NCI-H82 treated with DMSO at 0.1 percent for 48 hours (cell line): ENCODE measurements around the gene SLC7A6OS.

Source experiments
- DNase-seq: peaks from one replicate; lab custom pipeline; 2025; ENCODE audit not compliant: unreplicated experiment; lab: John Stamatoyannopoulos, UW

SLC7A6OS gene

DNA sequence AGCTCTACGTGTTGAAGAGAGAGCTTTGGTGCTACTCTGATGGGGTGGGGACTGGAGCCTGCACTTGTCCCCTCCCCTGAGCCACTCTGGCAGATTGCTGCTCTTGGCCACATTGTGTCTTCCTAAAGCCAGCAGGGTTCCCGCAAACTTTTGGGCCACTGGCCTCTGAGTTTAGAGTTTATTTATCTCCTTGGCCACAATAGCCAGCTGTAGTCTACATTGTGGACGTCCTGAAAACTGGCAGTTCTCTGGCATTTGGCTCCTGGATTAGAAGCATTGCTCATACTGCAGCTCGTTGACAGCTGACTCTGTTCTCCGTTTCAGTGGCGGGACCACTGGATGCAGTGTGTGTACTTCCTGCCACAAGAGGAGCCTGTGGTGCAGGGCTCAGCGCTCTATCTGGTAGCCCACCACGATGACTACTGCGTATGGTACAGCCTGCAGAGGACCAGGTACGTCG lies 34.6 kb upstream of the SLC7A6OS start:
- no peak for DNase-seq

DNA sequence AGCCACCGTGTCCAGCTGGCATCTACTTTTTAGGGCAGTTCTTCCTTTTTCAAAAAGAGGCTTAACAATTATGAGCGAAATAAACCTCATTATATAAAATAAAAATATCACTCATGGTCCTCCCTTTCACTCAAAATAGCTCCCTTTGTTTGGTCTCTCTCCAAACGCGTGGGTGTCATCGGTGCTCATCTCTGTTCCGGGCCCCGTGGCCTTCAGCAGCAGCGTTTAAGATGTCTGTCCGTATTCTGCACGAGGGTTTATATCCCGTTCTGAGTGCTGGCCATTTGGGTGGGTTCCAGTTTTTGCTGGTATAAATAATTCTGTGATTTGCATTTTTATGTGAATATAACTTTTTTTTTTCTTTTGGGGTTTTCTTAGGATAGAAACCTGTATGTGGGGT lies 33.5 kb upstream of the SLC7A6OS start:
- DNase-seq, result no peak

DNA sequence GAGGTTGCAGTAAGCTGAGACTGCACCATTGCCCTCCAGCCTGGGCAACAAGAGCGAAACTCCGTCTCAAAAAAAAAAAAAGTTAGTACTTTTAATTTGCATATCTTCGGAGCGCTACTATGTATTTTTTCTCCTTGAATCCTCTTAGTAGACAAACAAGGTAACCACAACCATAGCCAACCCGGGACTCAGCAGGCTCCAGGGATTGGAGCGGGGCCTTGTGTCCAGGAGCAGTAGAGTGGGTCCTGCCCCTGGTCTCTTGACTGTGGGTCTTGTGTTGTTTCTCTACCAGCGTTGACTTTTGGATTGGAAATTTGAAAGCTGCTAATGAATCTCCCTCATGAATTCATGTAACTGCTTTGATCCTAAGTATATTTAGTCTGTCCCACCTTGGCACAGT lies 32.4 kb upstream of the SLC7A6OS start:
- no peak for DNase-seq

DNA sequence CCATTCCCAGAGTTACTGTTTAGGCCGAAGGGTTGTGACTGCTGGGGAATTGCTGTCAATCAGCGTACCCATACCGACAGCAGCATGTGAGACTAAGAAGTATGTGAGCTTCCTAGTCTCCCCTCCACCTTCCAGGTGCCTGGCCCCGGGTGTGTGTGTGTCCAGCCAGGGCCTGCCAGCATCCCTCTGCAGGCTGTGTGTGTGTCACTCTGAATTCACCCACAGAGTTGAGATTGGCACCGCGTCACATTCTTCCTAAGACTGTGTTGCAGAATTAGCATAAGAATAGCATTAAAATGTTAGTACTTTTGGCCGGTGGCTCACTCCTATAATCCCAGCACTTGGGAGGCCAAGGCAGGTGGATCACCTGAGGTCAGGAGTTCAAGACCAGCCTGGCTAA lies 31.9 kb upstream of the SLC7A6OS start:
- no peak for DNase-seq

DNA sequence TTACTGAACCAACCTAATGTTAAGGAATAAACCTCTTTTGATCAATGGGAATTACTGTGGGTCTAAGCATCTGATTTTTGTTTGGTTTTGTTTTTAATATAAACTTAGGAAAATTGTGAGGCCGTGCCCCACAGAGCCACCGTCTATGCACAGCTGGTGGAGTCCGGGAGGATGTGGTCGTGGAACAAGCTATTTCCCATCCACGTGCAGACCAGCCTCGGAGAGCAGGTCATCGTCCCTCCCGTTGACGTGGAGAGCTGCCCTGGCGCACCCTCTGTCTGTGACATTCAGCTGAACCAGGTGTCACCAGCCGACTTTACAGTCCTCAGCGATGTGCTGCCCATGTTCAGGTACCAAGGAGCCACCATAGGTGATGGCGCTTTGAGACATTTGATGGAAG lies 28.5 kb upstream of the SLC7A6OS start:
- DNase-seq, result no peak

DNA sequence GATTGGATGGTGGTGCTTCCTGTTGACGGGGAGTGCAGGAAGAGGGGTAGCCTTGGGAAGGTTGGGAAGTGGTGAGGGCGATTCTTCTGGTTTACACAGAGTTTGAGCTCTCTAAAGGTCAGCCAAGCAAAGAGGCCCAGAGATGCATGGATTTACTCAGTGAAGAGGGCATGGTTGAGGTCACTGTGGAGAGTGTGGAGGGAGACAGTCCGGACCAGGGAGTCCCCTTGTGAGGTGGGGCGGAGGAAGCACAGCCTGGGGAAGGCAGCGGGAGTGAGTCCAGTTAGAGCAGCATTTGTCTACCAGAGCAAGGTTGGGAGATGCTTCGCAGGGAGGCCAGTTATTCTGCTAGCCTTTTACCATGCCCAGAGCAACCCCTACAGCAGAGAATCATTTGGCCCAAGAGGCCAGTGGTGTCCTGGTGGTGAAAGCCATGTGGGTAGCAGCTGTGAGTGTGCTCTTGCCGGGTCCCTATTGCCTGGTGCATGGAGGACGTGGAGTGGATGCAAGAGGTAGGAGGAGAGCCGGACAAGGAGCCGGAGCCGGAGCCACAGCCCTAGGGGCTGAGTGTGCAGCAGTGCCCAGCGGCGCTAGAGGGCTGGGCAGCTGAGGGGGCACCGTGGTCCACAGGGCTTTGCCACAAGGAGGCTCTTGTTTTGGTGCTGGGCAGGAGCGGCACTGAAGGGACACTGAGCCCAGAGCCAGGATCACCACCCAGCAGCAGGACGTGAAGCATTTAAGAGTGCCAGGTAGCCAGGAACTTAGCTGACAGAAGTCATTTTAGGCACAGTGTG lies 27.8 kb upstream of the SLC7A6OS start:
- no peak for DNase-seq

DNA sequence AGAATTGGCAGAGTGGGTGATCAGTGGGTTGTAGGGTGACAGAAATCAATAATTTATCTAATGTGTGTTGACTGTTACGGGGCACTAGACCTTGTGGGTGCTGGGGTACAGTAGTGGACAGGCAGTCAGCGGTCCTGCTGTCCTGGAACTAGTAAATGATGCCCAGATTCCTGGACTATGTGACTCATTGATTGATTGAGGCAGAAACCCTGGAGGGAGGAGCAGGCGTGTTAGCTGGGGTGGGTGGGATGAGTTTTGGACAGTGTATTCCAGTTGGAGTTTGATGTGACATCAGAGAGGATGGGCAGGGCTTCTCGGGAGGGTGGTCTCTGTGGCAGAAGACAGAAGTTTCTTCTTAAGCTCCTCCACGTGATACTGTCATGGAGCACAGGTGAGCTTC lies 24.4 kb upstream of the SLC7A6OS start:
- DNase-seq, result no peak

DNA sequence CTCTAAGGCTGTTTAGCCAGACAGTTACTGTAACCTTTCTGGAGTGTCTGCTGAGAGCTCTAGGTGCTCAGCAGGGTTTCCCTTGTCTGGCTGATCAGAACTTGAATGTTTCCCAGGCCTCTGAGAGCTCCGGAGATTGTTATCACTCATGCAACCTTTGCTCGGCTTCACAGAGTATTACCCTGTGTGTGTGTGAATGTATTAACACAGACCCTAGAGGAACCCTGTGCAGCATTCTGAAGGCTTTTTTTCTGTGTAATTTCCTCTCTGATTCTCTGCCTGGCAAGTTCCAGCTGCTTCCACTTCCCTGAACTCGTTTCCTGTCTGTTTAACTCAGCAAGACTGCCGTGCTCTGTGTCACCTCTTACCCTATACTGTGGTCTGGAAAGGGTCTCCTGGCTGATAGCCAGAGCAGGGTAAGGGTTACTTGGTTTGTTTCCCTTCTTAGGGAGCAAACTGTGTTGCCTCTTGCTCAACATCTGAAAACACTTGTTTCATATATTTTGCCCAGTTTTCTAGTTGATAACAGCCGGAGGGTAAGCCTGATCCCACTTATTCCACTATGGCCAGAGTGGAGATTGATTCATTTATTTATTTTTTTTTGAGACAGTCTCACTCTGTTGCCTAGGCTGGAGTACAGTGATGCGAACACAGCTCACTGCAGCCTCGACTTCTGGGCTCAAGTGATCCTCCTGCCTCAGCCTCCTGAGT lies 21.8 kb upstream of the SLC7A6OS start:
- no peak for DNase-seq

DNA sequence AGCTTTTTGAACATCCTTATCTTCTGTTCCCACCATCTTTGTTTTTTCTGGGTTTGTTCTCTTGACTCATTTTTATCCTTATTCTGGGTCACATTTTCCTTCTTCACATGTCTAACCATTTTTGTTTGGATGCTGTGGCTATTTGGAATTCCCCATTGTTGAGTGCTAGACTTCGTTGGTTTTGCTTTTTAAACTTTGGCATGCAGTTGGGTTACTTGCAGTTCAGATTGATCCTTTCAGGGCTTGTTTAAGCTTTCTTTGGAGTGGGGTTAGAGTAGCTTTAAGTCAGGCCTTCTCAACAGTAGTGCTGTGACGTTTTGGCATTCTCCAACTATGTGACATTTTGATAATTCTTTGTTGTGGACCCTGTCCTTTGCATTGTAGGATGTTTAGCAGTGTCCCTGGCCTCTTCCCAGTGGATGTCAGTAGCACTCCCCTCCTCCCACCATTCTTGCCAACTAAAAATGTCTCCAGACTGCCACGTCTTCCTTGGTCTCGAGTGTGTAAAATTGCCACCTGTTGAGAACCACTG lies 21.2 kb upstream of the SLC7A6OS start:
- DNase-seq, result no peak

DNA sequence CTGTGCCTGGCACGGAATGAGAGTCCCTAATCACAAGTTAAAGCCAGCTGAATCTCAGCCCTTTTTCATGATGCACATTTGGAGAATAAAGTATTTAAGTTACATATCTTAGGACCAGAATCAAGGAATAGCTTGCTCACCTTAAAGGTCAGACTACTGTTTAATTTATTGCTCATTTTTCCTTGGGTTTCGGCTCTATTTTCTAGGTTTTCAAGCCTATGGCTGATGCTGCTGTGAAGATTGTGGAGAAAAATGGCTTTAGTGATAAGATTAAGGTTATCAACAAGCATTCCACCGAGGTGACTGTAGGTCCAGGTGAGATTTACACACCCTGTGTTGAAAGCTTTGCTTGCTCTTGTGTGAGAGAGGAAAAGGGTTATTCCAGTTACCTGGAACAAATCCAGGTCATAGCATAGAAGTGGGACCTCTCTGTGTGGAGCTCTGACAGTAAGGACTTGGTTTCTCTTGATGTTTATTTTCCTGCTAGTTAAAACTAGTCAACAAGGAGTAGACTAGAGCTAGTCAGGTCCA lies 18.2 kb upstream of the SLC7A6OS start:
- DNase-seq, result no peak

DNA sequence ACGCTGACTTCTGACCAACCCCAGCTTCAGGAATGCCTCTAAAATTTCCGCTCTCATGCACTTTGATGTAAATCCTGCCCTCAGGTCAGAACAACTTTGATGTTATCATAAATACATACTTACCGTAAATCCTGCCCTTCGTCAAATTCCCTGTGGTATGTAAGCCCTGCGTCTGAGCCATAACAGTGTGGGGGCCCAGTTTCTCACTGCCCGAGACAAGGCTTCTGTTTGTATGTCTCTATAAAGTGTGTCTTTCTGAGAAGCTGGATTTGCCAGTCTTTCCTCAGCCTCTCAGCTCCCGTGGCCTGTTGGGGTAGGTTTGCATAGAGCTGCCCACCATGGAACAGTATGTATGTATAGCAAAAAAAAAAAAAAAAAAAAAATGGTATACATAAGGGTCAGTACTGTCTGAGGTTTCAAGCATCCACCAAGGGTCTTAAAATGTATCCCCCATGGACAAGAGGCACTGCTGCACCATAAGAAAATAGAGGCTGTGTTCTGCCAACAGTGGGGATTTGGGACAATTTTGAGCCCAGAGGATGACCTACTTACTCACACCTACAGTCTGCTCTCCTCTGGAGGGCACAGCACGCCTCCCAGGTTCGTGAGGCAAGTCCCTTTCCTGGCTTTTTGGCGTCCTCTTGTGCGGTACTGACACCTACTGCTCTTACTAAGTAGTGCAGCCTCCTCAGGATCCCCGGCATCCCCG lies 17.6 kb upstream of the SLC7A6OS start:
- peak; percentile 54 for DNase-seq

DNA sequence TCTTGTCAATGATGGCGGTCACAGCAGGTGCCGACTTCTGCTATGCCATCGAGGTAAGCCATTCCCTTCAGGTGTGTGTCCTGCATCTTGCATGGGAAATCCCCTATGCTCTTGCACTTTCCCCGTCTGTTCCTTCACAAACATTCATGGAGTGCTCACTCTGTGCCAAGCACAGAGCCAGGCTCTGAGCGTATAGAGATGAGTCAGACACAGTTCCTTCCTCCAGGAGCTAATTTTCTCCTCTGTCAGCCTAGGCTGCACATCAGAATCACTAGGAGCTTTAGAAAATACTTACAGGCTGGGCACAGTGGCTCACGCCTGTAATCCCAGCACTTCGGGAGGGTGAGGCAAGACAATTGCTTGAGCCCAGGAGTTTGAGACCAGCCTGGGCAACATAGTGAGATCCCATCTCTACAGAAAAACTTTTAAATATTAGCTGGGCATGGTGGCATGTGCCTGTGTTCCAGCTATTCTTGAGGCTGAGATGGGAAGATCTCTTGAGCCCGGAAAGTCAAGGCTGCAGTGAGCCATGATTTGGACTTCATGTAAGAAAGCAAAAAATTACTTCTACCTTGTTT lies 14.1 kb upstream of the SLC7A6OS start:
- no peak for DNase-seq

DNA sequence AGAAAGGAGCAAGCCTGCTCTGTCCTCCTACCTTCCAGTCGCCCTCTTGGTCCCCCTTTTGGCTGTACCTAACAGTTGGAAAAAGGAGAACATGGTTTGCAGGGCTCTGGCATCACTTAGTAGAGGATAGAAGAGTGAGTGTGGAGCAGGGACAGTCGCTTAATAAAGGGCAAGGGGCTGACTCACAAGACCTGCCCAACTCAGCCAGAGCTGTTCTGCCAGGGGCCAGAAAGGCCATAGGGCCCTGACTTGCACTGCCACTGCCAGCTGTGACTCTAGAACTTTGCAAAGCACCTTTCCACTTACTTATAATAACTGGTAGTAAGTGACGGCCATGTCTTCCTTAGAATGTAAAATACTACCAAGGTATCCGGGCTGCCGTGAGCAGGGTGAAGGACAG lies 13.6 kb upstream of the SLC7A6OS start:
- no peak for DNase-seq

DNA sequence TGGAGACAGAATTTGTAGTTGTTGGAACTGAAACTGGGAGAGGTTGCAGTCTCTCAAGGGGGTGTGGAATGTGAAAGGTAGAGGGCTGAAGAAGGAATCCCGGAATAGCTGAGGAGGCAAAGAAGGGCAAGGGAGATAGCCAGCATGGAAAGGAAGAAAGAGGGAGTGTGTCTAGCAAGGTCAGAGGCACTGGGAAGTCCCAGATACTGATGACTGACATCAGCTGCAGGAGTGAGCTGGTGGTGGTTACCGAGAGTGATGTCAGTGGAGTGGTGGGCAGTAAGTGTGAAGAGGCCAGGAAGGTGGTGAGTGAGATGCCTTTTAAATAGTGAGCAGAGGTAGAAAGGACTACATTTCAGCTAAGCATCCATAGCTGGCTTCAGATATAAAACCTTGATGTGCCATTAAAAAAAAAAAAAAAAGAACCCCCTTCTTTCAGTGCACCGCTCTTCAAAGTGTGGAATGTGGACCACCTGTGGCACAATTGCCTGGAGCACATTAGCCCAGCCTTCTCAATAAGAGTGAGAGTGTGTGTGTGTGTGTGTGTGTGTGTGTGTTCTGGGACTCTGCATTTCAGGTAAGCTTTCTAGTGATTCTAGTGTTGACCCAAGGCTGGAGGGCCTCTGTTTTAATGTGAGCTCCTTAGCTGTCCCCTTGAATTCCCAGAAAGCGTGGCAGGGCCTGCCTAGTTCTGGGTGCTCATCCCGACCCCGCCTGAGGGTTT lies 8.6 kb upstream of the SLC7A6OS start:
- no peak for DNase-seq

DNA sequence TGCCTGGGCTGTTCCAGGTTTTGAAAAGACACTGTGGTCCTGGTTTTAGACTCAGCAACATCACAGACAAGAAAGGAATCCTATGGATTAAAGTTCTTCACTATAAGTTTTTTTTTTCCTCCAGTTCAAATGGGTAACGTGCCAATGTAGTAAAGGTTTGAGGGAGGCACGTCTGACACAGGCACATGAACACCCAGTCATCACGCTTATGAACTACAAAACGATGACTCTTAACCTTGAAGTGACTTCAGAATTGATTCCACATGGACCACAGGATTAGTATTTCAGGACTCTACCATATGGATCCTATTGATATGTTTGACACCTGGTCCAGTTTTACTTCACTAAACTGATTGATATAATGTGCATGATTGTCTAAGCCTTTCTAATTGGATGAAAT lies 2.4 kb upstream of the SLC7A6OS start:
- DNase-seq, result peak; percentile 93

DNA sequence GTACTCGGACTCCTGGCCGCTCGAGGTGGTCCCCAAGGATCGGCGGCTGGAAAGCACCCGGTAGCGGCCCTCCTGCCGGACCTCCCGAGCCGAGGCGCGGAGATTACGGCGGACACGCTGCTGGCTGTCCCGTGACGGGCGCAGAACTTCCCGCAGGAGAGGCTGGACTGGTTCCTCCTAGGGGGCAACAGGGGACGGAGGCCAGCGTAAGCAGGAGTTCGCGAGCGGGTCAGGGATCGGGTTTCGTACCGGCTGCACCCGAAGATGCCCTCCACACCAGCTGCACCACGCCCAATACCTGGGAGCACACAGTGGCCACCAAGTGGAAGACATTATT lies 341 bp downstream of the SLC7A6OS start:
- no peak for DNase-seq

DNA sequence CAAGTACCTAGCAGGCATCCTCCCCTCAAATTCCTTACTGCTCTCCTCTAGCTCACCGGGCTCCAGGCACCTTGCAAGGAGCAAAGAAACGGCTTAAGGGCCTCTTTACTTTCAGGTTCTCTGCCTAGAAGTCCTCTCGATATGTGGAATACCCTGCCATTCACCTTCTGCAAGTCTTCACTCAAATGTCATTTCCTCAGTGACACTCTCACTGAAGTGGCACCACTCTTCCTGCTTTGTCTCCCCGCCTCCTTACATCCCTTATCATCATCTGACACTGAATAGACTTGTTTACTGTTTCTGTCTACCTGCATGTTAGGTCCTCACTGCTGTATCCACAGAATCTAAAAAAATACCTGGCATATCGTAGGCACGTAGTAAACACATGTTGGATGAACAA lies 947 bp downstream of the SLC7A6OS start:
- no peak for DNase-seq

DNA sequence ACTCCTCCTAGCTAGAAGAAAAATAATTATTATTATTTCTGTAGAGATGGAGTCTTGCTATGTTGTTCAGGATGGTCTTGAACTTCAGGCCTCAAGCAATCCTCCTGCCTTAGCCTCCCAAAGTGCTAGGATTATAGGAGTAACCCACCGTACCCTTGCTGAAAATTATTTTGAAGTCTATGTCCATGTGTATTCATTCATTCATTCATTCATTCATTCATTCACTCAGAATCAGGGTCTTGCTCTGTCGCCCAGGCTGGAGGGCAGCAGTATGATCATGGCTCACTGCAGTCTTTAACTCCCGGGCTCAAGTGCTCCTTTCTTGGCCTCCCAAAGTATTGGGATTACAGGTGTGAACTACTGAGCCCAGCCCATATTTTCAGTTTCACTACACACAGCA lies 4.1 kb downstream of the SLC7A6OS start:
- no peak for DNase-seq

DNA sequence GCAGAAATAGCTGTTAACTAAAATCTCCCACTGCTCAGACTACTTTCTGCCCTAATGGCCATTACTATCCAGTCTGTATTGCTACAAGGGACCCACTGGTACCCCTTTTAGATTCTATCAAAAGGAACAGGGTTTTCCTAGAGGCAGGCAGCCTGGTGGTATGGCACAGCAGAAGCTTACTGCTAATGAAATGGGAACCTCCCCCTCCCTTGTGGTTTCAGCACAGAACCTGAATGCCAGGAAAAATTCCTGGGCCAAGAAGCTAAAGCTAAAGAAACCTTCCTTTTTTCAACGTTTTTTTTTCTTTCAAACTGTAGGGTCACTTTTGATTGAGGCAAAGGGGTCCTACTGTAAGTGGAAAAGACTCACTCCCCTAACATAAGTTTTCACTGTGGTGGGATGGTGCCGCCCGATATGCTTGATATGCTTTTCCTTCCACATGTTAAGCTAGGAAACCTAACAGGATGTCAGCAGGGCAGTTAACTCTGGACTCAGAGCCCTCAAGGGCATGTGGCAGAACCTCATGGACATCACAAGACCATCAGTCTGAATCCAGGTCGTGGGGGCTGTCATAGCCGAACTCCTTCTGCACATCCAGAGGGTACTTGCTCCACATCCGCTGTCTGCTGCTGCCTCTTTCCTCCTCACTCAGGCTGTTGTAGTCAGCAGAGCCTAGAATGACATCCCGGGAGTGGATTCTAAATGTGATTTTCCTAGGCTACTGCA lies 9.8 kb downstream of the SLC7A6OS start:
- DNase-seq, result no peak
